GM21367 (cell line): ENCODE data around the gene CNMD.

ENCODE experiments used
- ATAC-seq: cut with Tn5 transposase; IDR thresholded peaks from one replicate; pipeline ENCODE4 v1.9.1; 2021; ENCODE audit not compliant: unreplicated experiment

The CNMD gene

GRCh38 chr13:52739468-52740071 is at the start of gene CNMD:
CNMD (minus strand) TSS chr13:52739820; CDS start chr13:52739701, 119 bp downstream.
- no peak for ATAC-seq

GRCh38 chr13:52788011-52788410 is 48.4 kb upstream of the CNMD start:
- no peak for ATAC-seq

- ATAC-seq, result no peak
Measured at GRCh38 chr13:52787235-52787634, 47.6 kb upstream of the CNMD start.

- no peak for ATAC-seq
Measured at GRCh38 chr13:52786766-52787165, 47.1 kb upstream of the CNMD start.

- no peak for ATAC-seq
Measured at GRCh38 chr13:52785739-52786138, 46.1 kb upstream of the CNMD start.

GRCh38 chr13:52784591-52785340 is 45.1 kb upstream of the CNMD start:
- ATAC-seq, result no peak

- no peak for ATAC-seq
Measured at GRCh38 chr13:52783943-52784342, 44.3 kb upstream of the CNMD start.

- ATAC-seq, result no peak
Measured at GRCh38 chr13:52782471-52783448, 43.1 kb upstream of the CNMD start.

GRCh38 chr13:52780611-52781010 is 41.0 kb upstream of the CNMD start:
- ATAC-seq, result no peak

GRCh38 chr13:52780092-52780491 is 40.5 kb upstream of the CNMD start:
- ATAC-seq, result no peak

GRCh38 chr13:52779103-52779502 is 39.5 kb upstream of the CNMD start:
- ATAC-seq, result no peak

GRCh38 chr13:52776726-52777125 is 37.1 kb upstream of the CNMD start:
- ATAC-seq, result no peak

GRCh38 chr13:52775511-52775910 is 35.9 kb upstream of the CNMD start:
- ATAC-seq, result no peak

- ATAC-seq, result no peak
Measured at GRCh38 chr13:52767949-52768516, 28.4 kb upstream of the CNMD start.

- no peak for ATAC-seq
Measured at GRCh38 chr13:52765611-52766390, 26.2 kb upstream of the CNMD start.

- ATAC-seq, result no peak
Measured at GRCh38 chr13:52760077-52760476, 20.5 kb upstream of the CNMD start.

- ATAC-seq, result no peak
Measured at GRCh38 chr13:52758114-52758513, 18.5 kb upstream of the CNMD start.

GRCh38 chr13:52751196-52751595 is 11.6 kb upstream of the CNMD start:
- ATAC-seq, result no peak

- ATAC-seq, result no peak
Measured at GRCh38 chr13:52750713-52751112, 11.1 kb upstream of the CNMD start.

GRCh38 chr13:52749419-52749818 is 9.8 kb upstream of the CNMD start:
- ATAC-seq, result no peak
